ENCODE measurements around the gene RNF123.

GRCh38 chr3:49662720-49663413, 26.5 kb upstream of the RNF123 start:
- no peak for TF ChIP-seq CTCF (IDR thresholded peaks at IDR 0.05; ENCODE audit: low read depth, low read length)
- TF ChIP-seq, protein P1, sequence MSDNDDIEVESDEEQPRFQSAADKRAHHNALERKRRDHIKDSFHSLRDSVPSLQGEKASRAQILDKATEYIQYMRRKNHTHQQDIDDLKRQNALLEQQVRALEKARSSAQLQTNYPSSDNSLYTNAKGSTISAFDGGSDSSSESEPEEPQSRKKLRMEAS (IDR thresholded peaks at IDR 0.05; ENCODE audit: low read depth, low read length): no peak
- no peak for TF ChIP-seq MYC (IDR thresholded peaks at IDR 0.05; ENCODE audit: low read depth, low read length)

Measured in NB4 (cell line).